ENCODE measurements around the gene TSPYL1.

DNA sequence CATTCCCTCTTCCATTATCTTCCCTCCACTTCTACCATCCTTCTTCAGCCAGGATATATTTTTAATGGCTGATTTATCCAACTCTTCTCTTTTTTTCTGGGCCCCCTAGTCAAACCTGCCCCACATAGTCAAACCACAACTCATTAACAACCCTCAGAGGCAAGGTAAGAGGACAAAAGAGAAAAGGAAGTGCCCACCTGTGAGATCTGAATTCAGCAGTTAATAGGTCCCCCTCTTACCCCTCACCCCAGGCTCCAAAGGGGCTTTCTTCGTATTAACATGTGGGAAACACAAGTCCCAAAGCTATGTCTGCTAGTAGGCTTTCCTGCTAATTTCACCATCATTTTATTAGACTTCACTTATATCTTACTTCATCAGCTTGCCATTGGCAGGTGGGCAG, 44.1 kb upstream of the TSPYL1 start:
- TF ChIP-seq GATA2 (IDR thresholded peaks at IDR 0.05; ENCODE audit: low read depth, low read length) (no peak), GATA3 (IDR thresholded peaks at IDR 0.05; ENCODE audit: low read depth, low read length) (no peak)
